ENCODE data around the gene TEX44. TPM values are rescaled to one million over a fixed set of nuclear protein-coding genes. Genes with fewer than 3 reads are reported as not detected.
A peak's percentile ranks its signal among the peaks of the same experiment; 100 is the strongest.

TEX44 gene
- total RNA-seq, 3 donors from 2014 or later (not counting 1 experiment from before 2014, with no cell fraction given): not detected

GRCh38 chr2:231642631-231643494 lies 50.2 kb downstream of the TEX44 start:
- H3K27me3 Mint-ChIP-seq (ENCODE audit: low read depth in 2 of 2): peaks cover 0 to 2% of the 10 kb centered on the region in 2 donors
- intact Hi-C loops (cut with micrococcal nuclease): no loop called here
- Histone ChIP-seq H3K4me3 (ENCODE audit: low read length) (no peak overlapping the region), H3K9me3 (ENCODE audit: control insufficient read depth, insufficient read depth, low read length) (no peaks in the 10 kb centered on the region), H3K36me3 (ENCODE audit: control insufficient read depth, insufficient read depth, low read length) (no peaks in the 10 kb centered on the region), H3K27me3 (ENCODE audit: control insufficient read depth, insufficient read depth, low read length) (no peaks in the 10 kb centered on the region), H3K27ac (ENCODE audit: low read length) (no peak overlapping the region), H3K4me1 (ENCODE audit: control insufficient read depth, insufficient read depth, low read length) (peaks cover 16% of the 10 kb centered on the region)
- peak overlapping the region; percentile 55 for H3K4me3 Mint-ChIP-seq
- TF ChIP-seq, protein P1, sequence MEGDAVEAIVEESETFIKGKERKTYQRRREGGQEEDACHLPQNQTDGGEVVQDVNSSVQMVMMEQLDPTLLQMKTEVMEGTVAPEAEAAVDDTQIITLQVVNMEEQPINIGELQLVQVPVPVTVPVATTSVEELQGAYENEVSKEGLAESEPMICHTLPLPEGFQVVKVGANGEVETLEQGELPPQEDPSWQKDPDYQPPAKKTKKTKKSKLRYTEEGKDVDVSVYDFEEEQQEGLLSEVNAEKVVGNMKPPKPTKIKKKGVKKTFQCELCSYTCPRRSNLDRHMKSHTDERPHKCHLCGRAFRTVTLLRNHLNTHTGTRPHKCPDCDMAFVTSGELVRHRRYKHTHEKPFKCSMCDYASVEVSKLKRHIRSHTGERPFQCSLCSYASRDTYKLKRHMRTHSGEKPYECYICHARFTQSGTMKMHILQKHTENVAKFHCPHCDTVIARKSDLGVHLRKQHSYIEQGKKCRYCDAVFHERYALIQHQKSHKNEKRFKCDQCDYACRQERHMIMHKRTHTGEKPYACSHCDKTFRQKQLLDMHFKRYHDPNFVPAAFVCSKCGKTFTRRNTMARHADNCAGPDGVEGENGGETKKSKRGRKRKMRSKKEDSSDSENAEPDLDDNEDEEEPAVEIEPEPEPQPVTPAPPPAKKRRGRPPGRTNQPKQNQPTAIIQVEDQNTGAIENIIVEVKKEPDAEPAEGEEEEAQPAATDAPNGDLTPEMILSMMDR (IDR thresholded peaks at IDR 0.05): no peak
- 14% methylated on average over 26 of the region's 30 CpGs for WGBS (ENCODE audit: insufficient coverage)
- H3K36me3 Mint-ChIP-seq: no peaks in the 10 kb centered on the region
- DNase-seq: peak in 1 of 2 donors; percentile 71
- no peaks in the 10 kb centered on the region for H3K9me3 Mint-ChIP-seq
- H3K4me1 Mint-ChIP-seq: peaks cover 8 to 10% of the 10 kb centered on the region in 2 donors
- peak; percentile 61 to 72 (median 64) for ATAC-seq
- H3K27ac Mint-ChIP-seq: peak overlapping the region in 1 of 2 donors; percentile 48

GRCh38 chr2:231643495-231643888 lies 50.8 kb downstream of the TEX44 start:
- H3K27me3 Mint-ChIP-seq (ENCODE audit: low read depth in 2 of 2): peaks cover 0 to 2% of the 10 kb centered on the region in 2 donors
- H3K36me3 ChIP-seq (ENCODE audit: control insufficient read depth, insufficient read depth, low read length): no peaks in the 10 kb centered on the region
- no peaks in the 10 kb centered on the region for H3K9me3 Mint-ChIP-seq
- H3K4me1 Mint-ChIP-seq: peaks cover 8 to 10% of the 10 kb centered on the region in 2 donors
- ATAC-seq (no peak), DNase-seq (no peak)
- H3K27ac Mint-ChIP-seq: no peak overlapping the region
- H3K36me3 Mint-ChIP-seq: no peaks in the 10 kb centered on the region
- H3K9me3 ChIP-seq (ENCODE audit: control insufficient read depth, insufficient read depth, low read length): no peaks in the 10 kb centered on the region
- H3K4me3 Mint-ChIP-seq: no peak overlapping the region
- TF ChIP-seq, protein P1 (IDR thresholded peaks at IDR 0.05): no peak
- peaks cover 16% of the 10 kb centered on the region for H3K4me1 ChIP-seq (ENCODE audit: control insufficient read depth, insufficient read depth, low read length)
- H3K27me3 ChIP-seq (ENCODE audit: control insufficient read depth, insufficient read depth, low read length): no peaks in the 10 kb centered on the region
- 93% methylated on average over 8 of the region's 8 CpGs for WGBS (ENCODE audit: insufficient coverage)
- no peak overlapping the region for H3K4me3 ChIP-seq (ENCODE audit: low read length)
- H3K27ac ChIP-seq (ENCODE audit: low read length): no peak overlapping the region
- intact Hi-C loops (cut with micrococcal nuclease): no loop called here

Other genes starting within 250 kb of the TEX44 start
- 100 to 1,000 TPM in 2 of 3 donors, 10 to 100 TPM in 1; 87.5 to 151 (median 113) TPM for gene B3GNT7, start 197.2 kb upstream of the TEX44 start, total RNA-seq
- gene NCL, start 128.4 kb upstream of the TEX44 start, total RNA-seq: 100 to 1,000 TPM; 485 to 540 (median 529) TPM
- gene NMUR1, start 62.4 kb upstream of the TEX44 start, total RNA-seq: 100 to 1,000 TPM in 1 of 3 donors, 10 to 100 TPM in 2; 67.4 to 103 (median 80.2) TPM
- gene PTMA, start 115.7 kb downstream of the TEX44 start, total RNA-seq: 1,000 to 10,000 TPM; 1,245 to 1,643 (median 1,314) TPM
- gene PDE6D, start 188.4 kb downstream of the TEX44 start, total RNA-seq: 10 to 100 TPM; 21.6 to 29.2 (median 22.8) TPM
- gene COPS7B, start 193.6 kb downstream of the TEX44 start, total RNA-seq: 10 to 100 TPM; 44.2 to 59.9 (median 53.9) TPM